ENCODE measurements around the gene MXI1. TPM values are rescaled to one million over a fixed set of nuclear protein-coding genes. Genes with fewer than 3 reads are reported as not detected.

The MXI1 gene
- total and polyA plus RNA-seq, 2 donors (not counting 1 experiment from before 2014, with no cell fraction given), result 12.0 to 32.4 TPM

DNA sequence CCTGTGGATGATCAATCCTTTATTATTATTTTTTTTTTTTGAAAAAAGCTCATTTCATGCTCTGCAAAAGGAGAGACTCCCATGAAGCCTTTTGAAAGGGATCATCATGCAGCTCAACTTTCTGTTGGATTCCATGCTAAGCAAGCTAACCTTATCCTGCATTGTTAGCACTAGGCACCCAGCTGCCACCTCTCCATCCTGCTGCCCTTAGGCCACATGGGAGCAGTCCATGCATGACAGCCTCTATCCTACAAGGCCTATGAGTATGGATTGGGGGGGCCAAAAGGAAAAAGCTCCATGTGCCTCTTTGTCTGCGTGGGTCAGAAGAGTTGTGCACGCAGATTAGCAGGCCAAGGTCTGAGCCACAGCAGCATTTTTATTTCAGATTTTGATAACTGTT is 78.1 kb downstream of the MXI1 start:
- Histone ChIP-seq H3K27me3 (replicated peaks in 1 of 4; ENCODE audit: control extremely low read depth in 1 of 4, control insufficient read depth in 3 of 4, insufficient read depth in 4 of 4, low read length in 3 of 4) (no peaks in the 10 kb centered on the region), H4K20me1 (ENCODE audit: control insufficient read depth, insufficient read depth, low read length, poor library complexity, severe bottlenecking) (no peaks in the 10 kb centered on the region), H3K27ac (ENCODE audit: low read length in 2 of 2) (no peak overlapping the region), H2AFZ (ENCODE audit: insufficient read depth, low read depth, low read length, poor library complexity, severe bottlenecking) (no peak overlapping the region), H3K9ac (ENCODE audit: low read length) (no peak overlapping the region), H3K9me3 (ENCODE audit: control extremely low read depth in 1 of 3, control insufficient read depth in 2 of 3, insufficient read depth in 1 of 3, low read length in 2 of 3) (no peaks in the 10 kb centered on the region), H3K4me2 (replicated peaks; ENCODE audit: low read depth, low read length, poor library complexity, severe bottlenecking) (no peak overlapping the region), H3K79me2 (ENCODE audit: control insufficient read depth, insufficient read depth, low read length) (no peaks in the 10 kb centered on the region), H3K36me3 (replicated peaks in 1 of 2; ENCODE audit: control extremely low read depth in 1 of 2, control insufficient read depth in 1 of 2, extremely low read depth in 1 of 2, insufficient read depth in 2 of 2, low read length in 1 of 2) (peaks cover 0 to 14% of the 10 kb centered on the region in 2 experiments), H3K4me1 (ENCODE audit: control insufficient read depth in 2 of 2, insufficient read depth in 2 of 2, low read length in 2 of 2) (peaks cover 0 to 6% of the 10 kb centered on the region in 2 donors), H3K4me3 (ENCODE audit: control extremely low read depth in 1 of 5, extremely low read depth in 1 of 5, insufficient read depth in 1 of 5, low read depth in 2 of 5, low read length in 4 of 5) (no peak overlapping the region)
- no peaks in the 10 kb centered on the region for H3K9me3 Mint-ChIP-seq (ENCODE audit: insufficient read depth)
- no CpG with 5 or more reads among the region's 2 CpGs for WGBS (ENCODE audit: insufficient coverage)
- no peaks in the 10 kb centered on the region for H3K27me3 Mint-ChIP-seq
- H3K27ac Mint-ChIP-seq, result no peak overlapping the region
- DNase-seq, result no peak
- peaks cover 11% of the 10 kb centered on the region for H3K4me1 Mint-ChIP-seq
- no peak for ATAC-seq (ENCODE audit: low read depth)
- no peak overlapping the region for H3K4me3 Mint-ChIP-seq
- ChIA-PET POLR2A (no interaction called here), CTCF (interaction anchor here (0.6 to 1.5 kb wide), 6 partner anchors 10 to 296 kb away, joined by 3 to 8 read pairs (median 4); no protein-coding TSS in a partner anchor)
- TF ChIP-seq, protein P1, sequence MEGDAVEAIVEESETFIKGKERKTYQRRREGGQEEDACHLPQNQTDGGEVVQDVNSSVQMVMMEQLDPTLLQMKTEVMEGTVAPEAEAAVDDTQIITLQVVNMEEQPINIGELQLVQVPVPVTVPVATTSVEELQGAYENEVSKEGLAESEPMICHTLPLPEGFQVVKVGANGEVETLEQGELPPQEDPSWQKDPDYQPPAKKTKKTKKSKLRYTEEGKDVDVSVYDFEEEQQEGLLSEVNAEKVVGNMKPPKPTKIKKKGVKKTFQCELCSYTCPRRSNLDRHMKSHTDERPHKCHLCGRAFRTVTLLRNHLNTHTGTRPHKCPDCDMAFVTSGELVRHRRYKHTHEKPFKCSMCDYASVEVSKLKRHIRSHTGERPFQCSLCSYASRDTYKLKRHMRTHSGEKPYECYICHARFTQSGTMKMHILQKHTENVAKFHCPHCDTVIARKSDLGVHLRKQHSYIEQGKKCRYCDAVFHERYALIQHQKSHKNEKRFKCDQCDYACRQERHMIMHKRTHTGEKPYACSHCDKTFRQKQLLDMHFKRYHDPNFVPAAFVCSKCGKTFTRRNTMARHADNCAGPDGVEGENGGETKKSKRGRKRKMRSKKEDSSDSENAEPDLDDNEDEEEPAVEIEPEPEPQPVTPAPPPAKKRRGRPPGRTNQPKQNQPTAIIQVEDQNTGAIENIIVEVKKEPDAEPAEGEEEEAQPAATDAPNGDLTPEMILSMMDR (IDR thresholded peaks at IDR 0.05), result no peak
- TF ChIP-seq EZH2 (IDR thresholded peaks at IDR 0.05; ENCODE audit: borderline replicate concordance, insufficient read depth, low read depth, low read length, poor library complexity, severe bottlenecking), result no peak
- intact Hi-C loops (cut with micrococcal nuclease), result no loop called here

- Histone ChIP-seq H3K79me2 (ENCODE audit: control insufficient read depth, insufficient read depth, low read length) (no peaks in the 10 kb centered on the region), H3K9ac (ENCODE audit: low read length) (no peak overlapping the region), H3K36me3 (replicated peaks in 1 of 2; ENCODE audit: control extremely low read depth in 1 of 2, control insufficient read depth in 1 of 2, extremely low read depth in 1 of 2, insufficient read depth in 2 of 2, low read length in 1 of 2) (peaks cover 0 to 22% of the 10 kb centered on the region in 2 experiments), H3K9me3 (ENCODE audit: control extremely low read depth in 1 of 3, control insufficient read depth in 2 of 3, insufficient read depth in 1 of 3, low read length in 2 of 3) (no peaks in the 10 kb centered on the region), H4K20me1 (ENCODE audit: control insufficient read depth, insufficient read depth, low read length, poor library complexity, severe bottlenecking) (no peaks in the 10 kb centered on the region), H3K27me3 (replicated peaks in 1 of 4; ENCODE audit: control extremely low read depth in 1 of 4, control insufficient read depth in 3 of 4, insufficient read depth in 4 of 4, low read length in 3 of 4) (no peaks in the 10 kb centered on the region), H3K27ac (ENCODE audit: low read length in 2 of 2) (no peak overlapping the region), H3K4me2 (replicated peaks; ENCODE audit: low read depth, low read length, poor library complexity, severe bottlenecking) (no peak overlapping the region), H2AFZ (ENCODE audit: insufficient read depth, low read depth, low read length, poor library complexity, severe bottlenecking) (no peak overlapping the region), H3K4me1 (ENCODE audit: control insufficient read depth in 2 of 2, insufficient read depth in 2 of 2, low read length in 2 of 2) (peaks cover 0 to 6% of the 10 kb centered on the region in 2 donors), H3K4me3 (ENCODE audit: control extremely low read depth in 1 of 5, extremely low read depth in 1 of 5, insufficient read depth in 1 of 5, low read depth in 2 of 5, low read length in 4 of 5) (no peak overlapping the region)
- TF ChIP-seq EZH2 (IDR thresholded peaks at IDR 0.05; ENCODE audit: borderline replicate concordance, insufficient read depth, low read depth, low read length, poor library complexity, severe bottlenecking), result no peak
- TF ChIP-seq, protein P1 (IDR thresholded peaks at IDR 0.05), result no peak
- DNase-seq (no peak), ATAC-seq (ENCODE audit: low read depth) (no peak)
- CTCF ChIA-PET, result no interaction called here
- POLR2A ChIA-PET, result no interaction called here
- Mint-ChIP-seq H3K4me3 (no peak overlapping the region), H3K27me3 (no peaks in the 10 kb centered on the region), H3K27ac (no peak overlapping the region), H3K9me3 (ENCODE audit: insufficient read depth) (no peaks in the 10 kb centered on the region), H3K4me1 (peaks cover 11% of the 10 kb centered on the region)
- intact Hi-C loops (cut with micrococcal nuclease), result no loop called here
- 60% methylated on average over 1 of the region's 2 CpGs for WGBS (ENCODE audit: insufficient coverage)
These were observed 79.4 kb downstream of the MXI1 start for GRCh38 chr10:110286841-110287240.
